K562 (cell line): ENCODE results near the gene PQBP1. TPM values are rescaled to one million over a fixed set of nuclear protein-coding genes. Genes with fewer than 3 reads are reported as not detected.

Source experiments
- ATF7 ChIP-seq: fragments of 450-650 bp; IDR thresholded peaks from 2 replicates; pipeline ENCODE4 v1.7.1; 2014; ENCODE audit warnings: mild to moderate bottlenecking, moderate library complexity
- CC2D1A ChIP-seq: fragments of 450-650 bp; IDR thresholded peaks from 2 replicates; pipeline ENCODE4 v1.6.1; 2017; ENCODE audit warnings: mild to moderate bottlenecking
- ESRRA ChIP-seq: fragments of 450-650 bp; IDR thresholded peaks from 2 replicates; pipeline ENCODE4 v1.6.1; 2014; ENCODE audit warnings: low read depth, mild to moderate bottlenecking, moderate library complexity, borderline replicate concordance
- GABPB1 ChIP-seq: sonication (generic); formaldehyde crosslinking; IDR thresholded peaks from 2 replicates; pipeline ENCODE4 v1.8.0; 2022; ENCODE audit warnings: mild to moderate bottlenecking, missing genetic modification reagents
- HDAC2 ChIP-seq: fragments of 450-650 bp; IDR thresholded peaks from 2 replicates; pipeline ENCODE4 v1.6.1; 2016; ENCODE audit warnings: mild to moderate bottlenecking
- LARP7 ChIP-seq: fragments of 450-650 bp; IDR thresholded peaks from 2 replicates; pipeline ENCODE4 v1.6.1; 2016
- MED1 ChIP-seq: sonication (generic); formaldehyde crosslinking; IDR thresholded peaks from 2 replicates; pipeline ENCODE4 v1.8.1; 2023; ENCODE audit warnings: missing genetic modification reagents, borderline replicate concordance
- MEIS2 ChIP-seq: fragments of 450-650 bp; IDR thresholded peaks from 2 replicates; pipeline ENCODE4 v1.6.1; 2014; ENCODE audit warnings: mild to moderate bottlenecking; ENCODE audit not compliant: partially characterized antibody
- RAD21 ChIP-seq, 2 experiments: fragments of 250-450 bp in 1 of 2; fragments of 450-650 bp in 1 of 2; sonication (Bioruptor Pico) in 1 of 2; formaldehyde crosslinking in 1 of 2; IDR thresholded peaks in 1 of 2; conservative IDR thresholded peaks in 1 of 2; 2 replicates each; pipeline versions ENCODE4 v1.4.0 to v1.8.0; 2020 to 2022; ENCODE audit warnings: mild to moderate bottlenecking in 2 of 2, moderate library complexity in 1 of 2
- TBL1XR1 ChIP-seq, 2 experiments: IDR thresholded peaks; 2 replicates each; pipeline ENCODE4 v1.6.1; 2012; ENCODE audit warnings: improper control_type of control experiment in 2 of 2, low read length in 2 of 2, mild to moderate bottlenecking in 1 of 2
- YY1 ChIP-seq, 3 experiments: IDR thresholded peaks; 2 replicates each; pipeline ENCODE4 v1.6.1; 2011; ENCODE audit warnings: low read length in 2 of 3, mild to moderate bottlenecking in 2 of 3, moderate library complexity in 2 of 3, borderline replicate concordance in 1 of 3, control low read depth in 1 of 3, low read depth in 1 of 3; ENCODE audit not compliant: insufficient read depth in 3 of 3, insufficient replicate concordance in 2 of 3, control insufficient read depth in 1 of 3, insufficient read length in 1 of 3; ENCODE audit errors: extremely low read depth in 1 of 3
- ZNF512 ChIP-seq: IDR thresholded peaks from 2 replicates; pipeline ENCODE4 v1.6.1; 2016; ENCODE audit warnings: missing genetic modification characterization, missing compliant biosample characterization
- polyA plus RNA-seq, 8 experiments: library from polyadenylated mRNA; depleted of rRNA in 4 of 8; stranded (reverse) in 5 of 8; unstranded in 3 of 8; fragments of >200 nt; fragmentation: Nextera tagmentation in 2 of 8; fragmentation: Illumina TruSeq in 1 of 8; extraction: Ambion mirVana in 2 of 8; extraction: Trizol in 1 of 8; gene quantifications; 2 replicates each; pipeline versions ENCODE4 v1.2.1 to v1.2.3, GENCODE V29; 2011 to 2014; ENCODE audit warnings: inconsistent platforms in 1 of 8, missing spikeins in 1 of 8
- total RNA-seq, 7 experiments: library from RNA; depleted of rRNA in 6 of 7; stranded (reverse); fragments of >200 nt in 6 of 7; fragmentation: Illumina TruSeq in 2 of 7; extraction: Trizol in 2 of 7; gene quantifications; 2 replicates each; pipeline versions ENCODE4 v1.2.1 to v1.2.3, GENCODE V29; 2011 to 2021; ENCODE audit warnings: low replicate concordance in 1 of 7
- TF ChIP-seq, protein P1 (sequence below): fragments of 450-650 bp; IDR thresholded peaks from 2 replicates; pipeline ENCODE4 v1.6.1; 2016; ENCODE audit warnings: borderline replicate concordance
- TF ChIP-seq, protein P2 (sequence below): sonication (generic); formaldehyde crosslinking; IDR thresholded peaks from 2 replicates; pipeline ENCODE4 v1.8.0; 2023; ENCODE audit warnings: mild to moderate bottlenecking, missing genetic modification reagents

Gene PQBP1
- total and polyA plus RNA-seq, 9 of the 15 experiments (the other 6 are each of a cell fraction or from before 2014, with no cell fraction given) = 41.3 to 262 (median 112) TPM

GRCh38 chrX:48917139-48918001 is 19.6 kb downstream of the PQBP1 start (continued):
- TF ChIP-seq YY1 (IDR thresholded peaks at IDR 0.05; ENCODE audit: borderline replicate concordance in 1 of 3, control insufficient read depth in 1 of 3, extremely low read depth in 1 of 3, insufficient read depth in 3 of 3, insufficient read length in 1 of 3, insufficient replicate concordance in 2 of 3, low read depth in 1 of 3, low read length in 2 of 3) (peak in 2 of 3 experiments; percentile 40 to 51), ESRRA (0 out of 2 replicates have a peak, but pooled peaks have one; percentile 28), TBL1XR1 (IDR thresholded peaks at IDR 0.05; ENCODE audit: low read length in 2 of 2) (peak in 1 of 2 experiments; percentile 34; a peak in 1 of 4 replicates), CC2D1A (peak; percentile 68; the same call in 1 of the 2 replicates), GABPB1 (CRISPR knock-in tag) (peak; percentile 67), ATF7 (peak; percentile 64; the same call in 1 of the 2 replicates), HDAC2 (no peak), MEIS2 (peak; percentile 87), LARP7 (no peak), RAD21 (CRISPR knock-in tag; conservative IDR thresholded peaks at IDR 0.05 in 1 of 2, IDR thresholded peaks at IDR 0.05 in 1 of 2) (peak in 1 of 2 experiments; percentile 67), MED1 (CRISPR knock-in tag) (no peak), ZNF512 (tag) (no peak)
- TF ChIP-seq, protein P1, sequence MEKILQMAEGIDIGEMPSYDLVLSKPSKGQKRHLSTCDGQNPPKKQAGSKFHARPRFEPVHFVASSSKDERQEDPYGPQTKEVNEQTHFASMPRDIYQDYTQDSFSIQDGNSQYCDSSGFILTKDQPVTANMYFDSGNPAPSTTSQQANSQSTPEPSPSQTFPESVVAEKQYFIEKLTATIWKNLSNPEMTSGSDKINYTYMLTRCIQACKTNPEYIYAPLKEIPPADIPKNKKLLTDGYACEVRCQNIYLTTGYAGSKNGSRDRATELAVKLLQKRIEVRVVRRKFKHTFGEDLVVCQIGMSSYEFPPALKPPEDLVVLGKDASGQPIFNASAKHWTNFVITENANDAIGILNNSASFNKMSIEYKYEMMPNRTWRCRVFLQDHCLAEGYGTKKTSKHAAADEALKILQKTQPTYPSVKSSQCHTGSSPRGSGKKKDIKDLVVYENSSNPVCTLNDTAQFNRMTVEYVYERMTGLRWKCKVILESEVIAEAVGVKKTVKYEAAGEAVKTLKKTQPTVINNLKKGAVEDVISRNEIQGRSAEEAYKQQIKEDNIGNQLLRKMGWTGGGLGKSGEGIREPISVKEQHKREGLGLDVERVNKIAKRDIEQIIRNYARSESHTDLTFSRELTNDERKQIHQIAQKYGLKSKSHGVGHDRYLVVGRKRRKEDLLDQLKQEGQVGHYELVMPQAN = peak; percentile 20; the same call in 1 of the 2 replicates
- TF ChIP-seq, protein P2, sequence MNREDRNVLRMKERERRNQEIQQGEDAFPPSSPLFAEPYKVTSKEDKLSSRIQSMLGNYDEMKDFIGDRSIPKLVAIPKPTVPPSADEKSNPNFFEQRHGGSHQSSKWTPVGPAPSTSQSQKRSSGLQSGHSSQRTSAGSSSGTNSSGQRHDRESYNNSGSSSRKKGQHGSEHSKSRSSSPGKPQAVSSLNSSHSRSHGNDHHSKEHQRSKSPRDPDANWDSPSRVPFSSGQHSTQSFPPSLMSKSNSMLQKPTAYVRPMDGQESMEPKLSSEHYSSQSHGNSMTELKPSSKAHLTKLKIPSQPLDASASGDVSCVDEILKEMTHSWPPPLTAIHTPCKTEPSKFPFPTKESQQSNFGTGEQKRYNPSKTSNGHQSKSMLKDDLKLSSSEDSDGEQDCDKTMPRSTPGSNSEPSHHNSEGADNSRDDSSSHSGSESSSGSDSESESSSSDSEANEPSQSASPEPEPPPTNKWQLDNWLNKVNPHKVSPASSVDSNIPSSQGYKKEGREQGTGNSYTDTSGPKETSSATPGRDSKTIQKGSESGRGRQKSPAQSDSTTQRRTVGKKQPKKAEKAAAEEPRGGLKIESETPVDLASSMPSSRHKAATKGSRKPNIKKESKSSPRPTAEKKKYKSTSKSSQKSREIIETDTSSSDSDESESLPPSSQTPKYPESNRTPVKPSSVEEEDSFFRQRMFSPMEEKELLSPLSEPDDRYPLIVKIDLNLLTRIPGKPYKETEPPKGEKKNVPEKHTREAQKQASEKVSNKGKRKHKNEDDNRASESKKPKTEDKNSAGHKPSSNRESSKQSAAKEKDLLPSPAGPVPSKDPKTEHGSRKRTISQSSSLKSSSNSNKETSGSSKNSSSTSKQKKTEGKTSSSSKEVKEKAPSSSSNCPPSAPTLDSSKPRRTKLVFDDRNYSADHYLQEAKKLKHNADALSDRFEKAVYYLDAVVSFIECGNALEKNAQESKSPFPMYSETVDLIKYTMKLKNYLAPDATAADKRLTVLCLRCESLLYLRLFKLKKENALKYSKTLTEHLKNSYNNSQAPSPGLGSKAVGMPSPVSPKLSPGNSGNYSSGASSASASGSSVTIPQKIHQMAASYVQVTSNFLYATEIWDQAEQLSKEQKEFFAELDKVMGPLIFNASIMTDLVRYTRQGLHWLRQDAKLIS = 0 out of 2 replicates have a peak, but pooled peaks have one; percentile 30
